A549 (cell line): ENCODE data around the gene GALNT16. TPM values are rescaled to one million over a fixed set of nuclear protein-coding genes. Genes with fewer than 3 reads are reported as not detected.

ENCODE experiments used
- ATAC-seq, 2 experiments: fragments of 200-7000 bp in 1 of 2; fragments of >200 bp in 1 of 2; cut with Nextera tagmentation in 1 of 2; cut with Tn5 transposase in 1 of 2; 3 replicates each; pipeline versions ENCODE4 v1.8.0 to v1.9.1; 2018 to 2020; ENCODE audit warnings: mild to moderate bottlenecking in 1 of 2, moderate library complexity in 1 of 2
- CTCF ChIA-PET: fragments of 300-600 bp; sonication (Branson Sonifier 250); formaldehyde crosslinking; extraction: SDS; loops from one replicate; lab custom pipeline; 2021; ENCODE audit warnings: antibody characterized with exemption, inconsistent platforms; lab: Yijun Ruan, JAX
- POLR2A ChIA-PET: fragments of 350-600 bp; formaldehyde crosslinking; extraction: SDS; loops from one replicate; lab custom pipeline; 2021; ENCODE audit warnings: antibody characterized with exemption, inconsistent platforms; lab: Yijun Ruan, JAX
- DNase-seq, 2 experiments: peaks; one replicate each; pipeline versions ENCODE4 v3.0.0 to v3.0.0-alpha.2; 2011 to 2016; ENCODE audit warnings: low read depth in 1 of 2, low spot score in 1 of 2
- FAIRE-seq: peaks from 2 replicates; lab custom pipeline; 2011; peaks lifted over from hg19 to GRCh38; lab: Jason Lieb, UNC
- H3K27ac ChIP-seq, 2 experiments: fragments of >200 bp; sonication (Bioruptor Twin); formaldehyde crosslinking; 3 replicates each; pipeline ENCODE4 v1.5.1; 2016 to 2017
- H3K4me1 ChIP-seq: fragments of >200 bp; sonication (Bioruptor Twin); formaldehyde crosslinking; 3 replicates; pipeline ENCODE4 v1.6.1; 2016
- H3K4me2 ChIP-seq: fragments of >200 bp; sonication (Bioruptor Twin); formaldehyde crosslinking; 3 replicates; pipeline ENCODE4 v1.6.1; 2016
- H3K4me3 ChIP-seq: fragments of >200 bp; sonication (Bioruptor Twin); formaldehyde crosslinking; 3 replicates; pipeline ENCODE4 v1.5.1; 2016
- H3K9me3 ChIP-seq: fragments of >200 bp; sonication (Bioruptor Twin); formaldehyde crosslinking; 3 replicates; pipeline ENCODE4 v1.6.1; 2016
- ATOH8 ChIP-seq: fragments of 250-450 bp; sonication (Bioruptor Pico); IDR thresholded peaks from 2 replicates; pipeline ENCODE4 v1.5.0; 2020; ENCODE audit warnings: low read depth, mild to moderate bottlenecking, moderate library complexity
- BCL3 ChIP-seq: fragments of >200 bp; sonication (Bioruptor Twin); formaldehyde crosslinking; IDR thresholded peaks from 3 replicates; pipeline ENCODE4 v1.6.1; 2016
- BHLHE40 ChIP-seq: IDR thresholded peaks from 2 replicates; pipeline ENCODE4 v1.6.1; 2012; ENCODE audit warnings: low read depth, low read length, inconsistent platforms
- CBX2 ChIP-seq: fragments of 200-600 bp; sonication (generic); IDR thresholded peaks from 2 replicates; pipeline ENCODE4 v1.6.1; 2016; ENCODE audit warnings: low read depth, mild to moderate bottlenecking, borderline replicate concordance
- CBX8 ChIP-seq: fragments of 200-600 bp; sonication (generic); IDR thresholded peaks from 2 replicates; pipeline ENCODE4 v1.6.1; 2016
- CEBPB ChIP-seq, 2 experiments: fragments of >200 bp in 1 of 2; sonication (Bioruptor Twin) in 1 of 2; formaldehyde crosslinking in 1 of 2; IDR thresholded peaks; 2 replicates each; pipeline ENCODE4 v1.6.1; 2012 to 2016
- CHD4 ChIP-seq: fragments of 200-600 bp; sonication (generic); IDR thresholded peaks from 2 replicates; pipeline ENCODE4 v1.6.1; 2016; ENCODE audit warnings: antibody characterized with exemption, mild to moderate bottlenecking, borderline replicate concordance
- EHF ChIP-seq: fragments of 250-450 bp; sonication (Bioruptor Pico); IDR thresholded peaks from 2 replicates; pipeline ENCODE4 v1.5.0; 2020; ENCODE audit warnings: mild to moderate bottlenecking
- EHMT2 ChIP-seq: fragments of 200-600 bp; sonication (generic); IDR thresholded peaks from 2 replicates; pipeline ENCODE4 v1.6.1; 2016; ENCODE audit warnings: antibody characterized with exemption, low read depth, mild to moderate bottlenecking, moderate library complexity
- EP300 ChIP-seq, 2 experiments: fragments of >200 bp; sonication (Bioruptor Twin); formaldehyde crosslinking; IDR thresholded peaks; 2 replicates in 1 of 2; 3 replicates in 1 of 2; pipeline ENCODE4 v1.6.1; 2016 to 2017
- FOSL2 ChIP-seq, 2 experiments: fragments of 450-650 bp in 1 of 2; fragments of >200 bp in 1 of 2; sonication (Bioruptor Twin) in 1 of 2; formaldehyde crosslinking; IDR thresholded peaks; 2 replicates each; pipeline versions ENCODE4 v1.5.0 to v1.6.1; 2016 to 2020; ENCODE audit warnings: mild to moderate bottlenecking in 1 of 2, moderate library complexity in 1 of 2
- GATA3 ChIP-seq: IDR thresholded peaks from 2 replicates; pipeline ENCODE4 v1.6.1; 2012; ENCODE audit warnings: borderline replicate concordance
- HDAC2 ChIP-seq: fragments of 200-600 bp; sonication (generic); IDR thresholded peaks from 2 replicates; pipeline ENCODE4 v1.6.1; 2016
- HOXA7 ChIP-seq: fragments of 250-450 bp; sonication (Bioruptor Pico); IDR thresholded peaks from 2 replicates; pipeline ENCODE4 v1.5.0; 2020; ENCODE audit warnings: mild to moderate bottlenecking, moderate library complexity
- HOXB5 ChIP-seq: fragments of 250-450 bp; sonication (Bioruptor Pico); IDR thresholded peaks from 2 replicates; pipeline ENCODE4 v1.5.0; 2020; ENCODE audit warnings: mild to moderate bottlenecking, moderate library complexity
- JUN ChIP-seq, 2 experiments: fragments of >200 bp; sonication (Bioruptor Twin); formaldehyde crosslinking; IDR thresholded peaks; 2 replicates in 1 of 2; 3 replicates in 1 of 2; pipeline ENCODE4 v1.6.1; 2016 to 2017
- JUNB ChIP-seq: fragments of >200 bp; sonication (Bioruptor Twin); formaldehyde crosslinking; IDR thresholded peaks from 2 replicates; pipeline ENCODE4 v1.6.1; 2016
- KDM1A ChIP-seq: fragments of 200-600 bp; sonication (generic); IDR thresholded peaks from 2 replicates; pipeline ENCODE4 v1.6.1; 2016; ENCODE audit warnings: low read depth, mild to moderate bottlenecking
- MAFK ChIP-seq: fragments of 450-650 bp; IDR thresholded peaks from 2 replicates; pipeline ENCODE4 v1.6.1; 2014; ENCODE audit not compliant: partially characterized antibody
- MAZ ChIP-seq: fragments of 150-350 bp; IDR thresholded peaks from 2 replicates; pipeline ENCODE4 v1.6.1; 2014; ENCODE audit warnings: antibody characterized with exemption, low read depth, low read length, borderline replicate concordance
- NFE2L2 ChIP-seq: fragments of 150-350 bp; conservative IDR thresholded peaks from 2 replicates; pipeline ENCODE4 v1.6.1; 2014; ENCODE audit warnings: low read length
- PBX3 ChIP-seq: IDR thresholded peaks from 2 replicates; pipeline ENCODE4 v1.6.1; 2012
- POLR2AphosphoS2 ChIP-seq: conservative IDR thresholded peaks from 2 replicates; pipeline ENCODE4 v1.6.1; 2012; ENCODE audit warnings: low read length, improper control_type of control experiment, inconsistent platforms
- RNF2 ChIP-seq: fragments of 200-600 bp; sonication (generic); IDR thresholded peaks from 2 replicates; pipeline ENCODE4 v1.6.1; 2016; ENCODE audit warnings: low read depth, mild to moderate bottlenecking, antibody characterized with exemption, moderate library complexity, borderline replicate concordance
- ZNF302 ChIP-seq: fragments of 250-450 bp; sonication (Bioruptor Pico); IDR thresholded peaks from 2 replicates; pipeline ENCODE4 v1.9.0; 2021; ENCODE audit warnings: inconsistent platforms, mild to moderate bottlenecking, moderate library complexity
- ZSCAN20 ChIP-seq: fragments of 250-450 bp; sonication (Bioruptor Pico); IDR thresholded peaks from 2 replicates; pipeline ENCODE4 v1.8.0; 2022; ENCODE audit warnings: mild to moderate bottlenecking, moderate library complexity
- WGBS: methylation state at CpG from one replicate; pipeline ENCODE4 v1.1.6; 2017; ENCODE audit errors: missing lambda C conversion rate; 5-methylcytosine and 5-hydroxymethylcytosine counted together
- polyA plus RNA-seq, 4 experiments: library from polyadenylated mRNA; depleted of rRNA in 3 of 4; stranded (reverse); fragments of >200 nt; fragmentation: RNase III in 1 of 4; extraction: RNeasy Plus Mini Kit Qiagen cat#74134 plus additional on column Dnase treatment in 1 of 4; gene quantifications; 2 replicates in 3 of 4; 3 replicates in 1 of 4; pipeline ENCODE4 v1.2.3, GENCODE V29; 2011 to 2017
- TF ChIP-seq, protein P1 (sequence below): fragments of 200-600 bp; sonication (generic); IDR thresholded peaks from 2 replicates; pipeline ENCODE4 v1.6.1; 2016; ENCODE audit warnings: antibody characterized with exemption, mild to moderate bottlenecking, moderate library complexity
- TF ChIP-seq, protein P2 (sequence below): IDR thresholded peaks from 2 replicates; pipeline ENCODE4 v1.6.1; 2012

GALNT16 gene
- polyA plus RNA-seq, 2 of the 4 experiments (the other 2 are of a cell fraction), result 2.8 to 3.4 TPM

- TF ChIP-seq FOSL2 (IDR thresholded peaks at IDR 0.05), result no peak
- TF ChIP-seq FOSL2 (CRISPR knock-in tag; IDR thresholded peaks at IDR 0.05), result peak; percentile 64
- TF ChIP-seq JUNB, result peak; percentile 40
- 0 out of 5 replicates have a peak, but pooled peaks of 1 of the 2 experiments have one; percentile 20 for TF ChIP-seq EP300 (IDR thresholded peaks at IDR 0.05)
- no peak for TF ChIP-seq EHF
- TF ChIP-seq, protein P1, sequence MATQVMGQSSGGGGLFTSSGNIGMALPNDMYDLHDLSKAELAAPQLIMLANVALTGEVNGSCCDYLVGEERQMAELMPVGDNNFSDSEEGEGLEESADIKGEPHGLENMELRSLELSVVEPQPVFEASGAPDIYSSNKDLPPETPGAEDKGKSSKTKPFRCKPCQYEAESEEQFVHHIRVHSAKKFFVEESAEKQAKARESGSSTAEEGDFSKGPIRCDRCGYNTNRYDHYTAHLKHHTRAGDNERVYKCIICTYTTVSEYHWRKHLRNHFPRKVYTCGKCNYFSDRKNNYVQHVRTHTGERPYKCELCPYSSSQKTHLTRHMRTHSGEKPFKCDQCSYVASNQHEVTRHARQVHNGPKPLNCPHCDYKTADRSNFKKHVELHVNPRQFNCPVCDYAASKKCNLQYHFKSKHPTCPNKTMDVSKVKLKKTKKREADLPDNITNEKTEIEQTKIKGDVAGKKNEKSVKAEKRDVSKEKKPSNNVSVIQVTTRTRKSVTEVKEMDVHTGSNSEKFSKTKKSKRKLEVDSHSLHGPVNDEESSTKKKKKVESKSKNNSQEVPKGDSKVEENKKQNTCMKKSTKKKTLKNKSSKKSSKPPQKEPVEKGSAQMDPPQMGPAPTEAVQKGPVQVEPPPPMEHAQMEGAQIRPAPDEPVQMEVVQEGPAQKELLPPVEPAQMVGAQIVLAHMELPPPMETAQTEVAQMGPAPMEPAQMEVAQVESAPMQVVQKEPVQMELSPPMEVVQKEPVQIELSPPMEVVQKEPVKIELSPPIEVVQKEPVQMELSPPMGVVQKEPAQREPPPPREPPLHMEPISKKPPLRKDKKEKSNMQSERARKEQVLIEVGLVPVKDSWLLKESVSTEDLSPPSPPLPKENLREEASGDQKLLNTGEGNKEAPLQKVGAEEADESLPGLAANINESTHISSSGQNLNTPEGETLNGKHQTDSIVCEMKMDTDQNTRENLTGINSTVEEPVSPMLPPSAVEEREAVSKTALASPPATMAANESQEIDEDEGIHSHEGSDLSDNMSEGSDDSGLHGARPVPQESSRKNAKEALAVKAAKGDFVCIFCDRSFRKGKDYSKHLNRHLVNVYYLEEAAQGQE, result no peak
- no peak for TF ChIP-seq CHD4
- peak; percentile 67; the same call in 1 of the 2 replicates for TF ChIP-seq GATA3
- no peak for TF ChIP-seq HOXA7 (CRISPR knock-in tag)
- no peak for TF ChIP-seq JUN (IDR thresholded peaks at IDR 0.05)
- no peak for TF ChIP-seq RNF2
- TF ChIP-seq HOXB5, result no peak
- TF ChIP-seq MAZ, result no peak
- TF ChIP-seq ATOH8, result no peak
- no peak for TF ChIP-seq ZSCAN20 (CRISPR knock-in tag)
- no peak for TF ChIP-seq CEBPB (IDR thresholded peaks at IDR 0.05)
- no peak for TF ChIP-seq CBX2
- no peak for TF ChIP-seq ZNF302 (CRISPR knock-in tag)
- TF ChIP-seq, protein P2, sequence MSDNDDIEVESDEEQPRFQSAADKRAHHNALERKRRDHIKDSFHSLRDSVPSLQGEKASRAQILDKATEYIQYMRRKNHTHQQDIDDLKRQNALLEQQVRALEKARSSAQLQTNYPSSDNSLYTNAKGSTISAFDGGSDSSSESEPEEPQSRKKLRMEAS, result peak; percentile 66; the same call in 1 of the 2 replicates
These were observed 57.3 kb downstream of the GALNT16 start (continued) for GRCh38 chr14:69317102-69317755.

DNA sequence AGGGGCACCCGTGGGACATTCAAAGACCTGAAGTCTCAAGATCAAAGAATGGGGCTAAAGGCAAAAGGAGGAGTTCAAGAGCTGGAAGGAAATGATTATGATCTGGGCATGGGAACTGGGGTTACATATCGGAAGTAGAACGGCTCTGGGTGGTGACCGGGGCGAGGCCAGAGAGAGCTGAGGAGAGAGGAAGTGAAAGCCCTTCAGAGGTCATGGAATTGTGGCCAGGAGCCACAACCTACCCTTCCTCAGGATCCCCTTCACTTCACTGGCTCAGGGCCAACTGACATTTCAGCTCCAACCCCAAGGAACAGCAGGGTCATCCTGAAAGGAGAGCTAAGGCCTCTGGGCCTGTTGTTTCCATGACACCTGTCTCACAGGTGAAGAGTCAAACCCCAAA is 57.8 kb downstream of the GALNT16 start:
- 17% methylated on average over 5 of the region's 5 CpGs for WGBS
- H3K4me1 ChIP-seq, result peaks cover 40% of the 10 kb centered on the region
- CTCF ChIA-PET, result interaction anchor here (0.5 to 2.4 kb wide), 11 partner anchors 8 to 143 kb away, joined by 3 to 8 read pairs (median 4); partner anchors contain the start of gene GALNT16
- peak overlapping the region; percentile 70 for H3K4me2 ChIP-seq
- H3K9me3 ChIP-seq, result no peaks in the 10 kb centered on the region
- no peak overlapping the region for H3K4me3 ChIP-seq
- ATAC-seq (peak; percentile 9 to 52; a peak in 3 of 6 replicates), DNase-seq (no peak), FAIRE-seq (no peak)
- peak overlapping the region; percentile 67 to 73 for H3K27ac ChIP-seq
- TF ChIP-seq HDAC2, result no peak
- no peak for TF ChIP-seq BCL3
- no peak for TF ChIP-seq HOXA7 (CRISPR knock-in tag)
- TF ChIP-seq CBX2, result no peak
- TF ChIP-seq KDM1A, result no peak
- TF ChIP-seq NFE2L2, result no peak
- no peak for TF ChIP-seq BHLHE40
- no peak for TF ChIP-seq CEBPB (IDR thresholded peaks at IDR 0.05)
- no peak for TF ChIP-seq EHMT2
- TF ChIP-seq, protein P2, result no peak
- no peak for TF ChIP-seq PBX3
- TF ChIP-seq CBX8, result no peak
- TF ChIP-seq POLR2AphosphoS2, result no peak
- no peak for TF ChIP-seq JUNB
- TF ChIP-seq MAFK, result no peak
- POLR2A ChIA-PET, result no interaction called here
